ENCODE data around the gene CSTA. TPM values are rescaled to one million over a fixed set of nuclear protein-coding genes. Genes with fewer than 3 reads are reported as not detected.
A peak's percentile ranks its signal among the peaks of the same experiment; 100 is the strongest.

Gene CSTA
- total RNA-seq, 1 experiment from 2014 or later: not detected

DNA sequence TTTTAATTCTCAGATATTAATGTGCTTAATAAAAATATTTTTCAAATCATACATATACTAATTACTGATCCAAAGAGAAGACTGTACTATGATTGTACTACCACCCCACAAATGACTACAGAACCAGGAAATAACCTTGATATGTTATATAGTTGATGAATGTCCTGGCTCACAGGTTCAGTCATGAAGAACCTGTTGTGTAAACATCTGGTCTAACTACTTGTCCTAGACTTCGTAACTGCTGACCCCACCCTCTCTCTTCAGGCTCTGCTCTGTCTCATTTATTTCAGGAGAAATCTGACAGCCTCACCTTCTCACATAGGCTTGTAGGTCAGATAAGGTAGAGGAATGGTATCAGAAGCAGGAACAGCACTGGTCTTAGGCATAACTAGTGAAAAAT lies 14.7 kb upstream of the CSTA start:
- H3K9me2 ChIP-seq (replicated peaks; ENCODE audit: low read length): no peaks in the 10 kb centered on the region
- H3F3A ChIP-seq (ENCODE audit: low read length, unreplicated experiment): no peaks in the 10 kb centered on the region
- no peak overlapping the region for H3K9ac ChIP-seq (ENCODE audit: low read length)
- intact Hi-C loops (cut with micrococcal nuclease): no loop called here
- H3K4me2 ChIP-seq (ENCODE audit: low read length): no peak overlapping the region
- TF ChIP-seq EZH2 (IDR thresholded peaks at IDR 0.05; ENCODE audit: low read length, unreplicated experiment) (no peak), CTCF (conservative IDR thresholded peaks at IDR 0.05; ENCODE audit: low read depth, low read length) (no peak), EZH2phosphoT487 (IDR thresholded peaks at IDR 0.05; ENCODE audit: borderline replicate concordance, low read length) (no peak)
- POLR2A ChIA-PET (ENCODE audit: unreplicated experiment): no interaction called here
- BruUV-seq (replicated peaks): no TSS peak
- no peaks in the 10 kb centered on the region for H3K27me3 ChIP-seq (ENCODE audit: low read length)
- no peaks in the 10 kb centered on the region for H3K79me2 ChIP-seq (ENCODE audit: low read length)
- ATAC-seq (no peak), DNase-seq (peak; percentile 30)
- CTCF ChIA-PET: no interaction called here
- H3K4me3 ChIP-seq (ENCODE audit: low read length): no peak overlapping the region
- H2AFZ ChIP-seq (ENCODE audit: low read length): no peak overlapping the region
- H3K36me3 ChIP-seq (ENCODE audit: low read depth, low read length): no peaks in the 10 kb centered on the region
- H4K20me1 ChIP-seq (ENCODE audit: low read length): no peaks in the 10 kb centered on the region
- peaks cover 16% of the 10 kb centered on the region for H3K4me1 ChIP-seq (ENCODE audit: insufficient read depth, low read length)
- no peak overlapping the region for H3K27ac ChIP-seq (ENCODE audit: low read length)
- no peaks in the 10 kb centered on the region for H3K9me3 ChIP-seq (ENCODE audit: low read length)

- DNase-seq (no peak), ATAC-seq (no peak)
- BruUV-seq (replicated peaks): no TSS peak
- TF ChIP-seq CTCF (conservative IDR thresholded peaks at IDR 0.05; ENCODE audit: low read depth, low read length): no peak
- TF ChIP-seq EZH2phosphoT487 (IDR thresholded peaks at IDR 0.05; ENCODE audit: borderline replicate concordance, low read length): no peak
- TF ChIP-seq EZH2 (IDR thresholded peaks at IDR 0.05; ENCODE audit: low read length, unreplicated experiment): no peak
- Histone ChIP-seq H3K79me2 (ENCODE audit: low read length) (no peaks in the 10 kb centered on the region), H3K27ac (ENCODE audit: low read length) (no peak overlapping the region), H3K4me1 (ENCODE audit: insufficient read depth, low read length) (peaks cover 13% of the 10 kb centered on the region), H3K9ac (ENCODE audit: low read length) (no peak overlapping the region), H4K20me1 (ENCODE audit: low read length) (no peaks in the 10 kb centered on the region), H3K9me2 (replicated peaks; ENCODE audit: low read length) (no peaks in the 10 kb centered on the region), H3K9me3 (ENCODE audit: low read length) (no peaks in the 10 kb centered on the region), H3K4me2 (ENCODE audit: low read length) (no peak overlapping the region), H3K36me3 (ENCODE audit: low read depth, low read length) (no peaks in the 10 kb centered on the region), H3K4me3 (ENCODE audit: low read length) (no peak overlapping the region), H2AFZ (ENCODE audit: low read length) (no peak overlapping the region), H3F3A (ENCODE audit: low read length, unreplicated experiment) (no peaks in the 10 kb centered on the region), H3K27me3 (ENCODE audit: low read length) (no peaks in the 10 kb centered on the region)
- intact Hi-C loops (cut with micrococcal nuclease): no loop called here
- POLR2A ChIA-PET (ENCODE audit: unreplicated experiment): no interaction called here
- CTCF ChIA-PET: no interaction called here
Measured at GRCh38 chr3:122312826-122313225, 12.2 kb upstream of the CSTA start.

GRCh38 chr3:122313281-122313680 lies 11.8 kb upstream of the CSTA start:
- H2AFZ ChIP-seq (ENCODE audit: low read length): no peak overlapping the region
- no peak for DNase-seq

More at GRCh38 chr3:122313281-122313680, 11.8 kb upstream of the CSTA start:
- Histone ChIP-seq H3F3A (ENCODE audit: low read length, unreplicated experiment) (no peaks in the 10 kb centered on the region), H3K9me2 (replicated peaks; ENCODE audit: low read length) (no peaks in the 10 kb centered on the region), H3K4me3 (ENCODE audit: low read length) (no peak overlapping the region), H3K9ac (ENCODE audit: low read length) (no peak overlapping the region), H3K79me2 (ENCODE audit: low read length) (no peaks in the 10 kb centered on the region), H4K20me1 (ENCODE audit: low read length) (no peaks in the 10 kb centered on the region), H3K4me1 (ENCODE audit: insufficient read depth, low read length) (peaks cover 16% of the 10 kb centered on the region), H3K27ac (ENCODE audit: low read length) (no peak overlapping the region), H3K9me3 (ENCODE audit: low read length) (no peaks in the 10 kb centered on the region), H3K4me2 (ENCODE audit: low read length) (no peak overlapping the region), H3K36me3 (ENCODE audit: low read depth, low read length) (no peaks in the 10 kb centered on the region), H3K27me3 (ENCODE audit: low read length) (no peaks in the 10 kb centered on the region)
- TF ChIP-seq EZH2phosphoT487 (IDR thresholded peaks at IDR 0.05; ENCODE audit: borderline replicate concordance, low read length): no peak
- TF ChIP-seq CTCF (conservative IDR thresholded peaks at IDR 0.05; ENCODE audit: low read depth, low read length): no peak
- no peak for TF ChIP-seq EZH2 (IDR thresholded peaks at IDR 0.05; ENCODE audit: low read length, unreplicated experiment)
- no peak for ATAC-seq
- no TSS peak for BruUV-seq (replicated peaks)
- ChIA-PET CTCF (no interaction called here), POLR2A (ENCODE audit: unreplicated experiment) (no interaction called here)
- intact Hi-C loops (cut with micrococcal nuclease): no loop called here

Data from PC-3 (cell line).